Astrocyte of the spinal cord (primary cell): ENCODE measurements around the gene MEAF6.

Experiments used
- DNase-seq: peaks from one replicate; pipeline ENCODE4 v3.0.0; 2011; ENCODE audit warnings: low read depth, low spot score
- H3K4me3 ChIP-seq: 2 replicates; pipeline ENCODE4 v1.5.1; 2011; ENCODE audit warnings: low read depth, mild to moderate bottlenecking, low read length, moderate library complexity
- CTCF ChIP-seq: IDR thresholded peaks from 2 replicates; pipeline ENCODE4 v1.5.1; 2012; ENCODE audit warnings: low read depth, mild to moderate bottlenecking, low read length, inconsistent platforms
- in situ Hi-C: cut with HindIII; loops from 2 replicates; pipeline ENCODE4 v1.10.0; 2017; ENCODE audit warnings: low sequenced_read_pairs

MEAF6 gene

GRCh38 chr1:37449936-37450335 lies 64.6 kb downstream of the MEAF6 start:
- no peak for DNase-seq
- in situ Hi-C loops = no loop called here
- TF ChIP-seq CTCF = no peak
- H3K4me3 ChIP-seq = no peak overlapping the region

DNA sequence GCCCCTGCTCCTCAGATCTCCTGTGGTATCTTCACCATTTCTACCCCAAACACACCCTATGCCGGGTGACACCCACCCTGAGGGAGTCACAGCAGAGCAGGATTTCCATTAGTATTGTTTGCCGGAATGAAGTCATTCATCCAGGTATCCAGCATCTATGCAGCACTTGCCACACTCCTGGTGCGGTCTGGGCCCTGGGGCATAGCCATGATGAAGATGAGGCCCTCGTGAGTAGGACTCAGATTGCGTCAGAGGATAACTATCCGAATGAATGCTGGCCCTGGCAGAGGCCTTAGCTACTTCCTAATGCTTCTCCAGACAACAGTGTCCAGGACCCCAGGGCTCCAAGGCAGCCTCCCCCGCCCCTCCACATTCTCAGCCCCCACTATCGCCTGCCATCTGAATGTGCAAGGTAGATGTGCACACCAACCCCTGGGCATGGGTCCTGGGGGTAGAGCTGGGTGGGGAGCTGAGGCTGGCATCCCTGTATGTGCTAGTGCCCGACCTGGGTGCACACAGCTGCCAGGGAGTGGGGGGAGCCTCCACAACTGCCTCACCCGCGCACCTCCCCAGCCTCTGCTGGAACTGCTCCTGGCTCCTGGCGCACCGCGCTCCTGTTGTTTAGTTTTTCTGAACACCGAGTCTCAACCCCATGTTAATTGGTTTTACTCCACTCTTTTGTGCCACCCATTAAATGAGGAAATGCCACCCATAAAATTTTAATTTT lies 65.7 kb downstream of the MEAF6 start:
- in situ Hi-C loops = no loop called here
- DNase-seq = no peak
- no peak overlapping the region for H3K4me3 ChIP-seq
- TF ChIP-seq CTCF = no peak

GRCh38 chr1:37448185-37448584 lies 66.4 kb downstream of the MEAF6 start:
- TF ChIP-seq CTCF = no peak

GRCh38 chr1:37446874-37447273 lies 67.7 kb downstream of the MEAF6 start:
- TF ChIP-seq CTCF = no peak
- DNase-seq = no peak
- in situ Hi-C loops = no loop called here
- H3K4me3 ChIP-seq = no peak overlapping the region

More at GRCh38 chr1:37448185-37448584, 66.4 kb downstream of the MEAF6 start:
- H3K4me3 ChIP-seq = no peak overlapping the region
- in situ Hi-C loops = no loop called here
- no peak for DNase-seq

GRCh38 chr1:37442644-37443043 lies 71.9 kb downstream of the MEAF6 start:
- DNase-seq = no peak
- TF ChIP-seq CTCF = no peak
- H3K4me3 ChIP-seq = no peak overlapping the region
- in situ Hi-C loops = no loop called here
